HG03442 (cell line): Measurements from ENCODE around the gene SLC38A5.
"Not testable (repeated sequence)": the region's sequence is repeated elsewhere in the genome, so short reads cannot be mapped to it uniquely, and the experiment has no call there.

Experiments used
- ATAC-seq: cut with Tn5 transposase; IDR thresholded peaks from one replicate; pipeline ENCODE4 v1.9.1; 2021; ENCODE audit warnings: mild to moderate bottlenecking, moderate library complexity; ENCODE audit not compliant: unreplicated experiment

SLC38A5 gene

DNA sequence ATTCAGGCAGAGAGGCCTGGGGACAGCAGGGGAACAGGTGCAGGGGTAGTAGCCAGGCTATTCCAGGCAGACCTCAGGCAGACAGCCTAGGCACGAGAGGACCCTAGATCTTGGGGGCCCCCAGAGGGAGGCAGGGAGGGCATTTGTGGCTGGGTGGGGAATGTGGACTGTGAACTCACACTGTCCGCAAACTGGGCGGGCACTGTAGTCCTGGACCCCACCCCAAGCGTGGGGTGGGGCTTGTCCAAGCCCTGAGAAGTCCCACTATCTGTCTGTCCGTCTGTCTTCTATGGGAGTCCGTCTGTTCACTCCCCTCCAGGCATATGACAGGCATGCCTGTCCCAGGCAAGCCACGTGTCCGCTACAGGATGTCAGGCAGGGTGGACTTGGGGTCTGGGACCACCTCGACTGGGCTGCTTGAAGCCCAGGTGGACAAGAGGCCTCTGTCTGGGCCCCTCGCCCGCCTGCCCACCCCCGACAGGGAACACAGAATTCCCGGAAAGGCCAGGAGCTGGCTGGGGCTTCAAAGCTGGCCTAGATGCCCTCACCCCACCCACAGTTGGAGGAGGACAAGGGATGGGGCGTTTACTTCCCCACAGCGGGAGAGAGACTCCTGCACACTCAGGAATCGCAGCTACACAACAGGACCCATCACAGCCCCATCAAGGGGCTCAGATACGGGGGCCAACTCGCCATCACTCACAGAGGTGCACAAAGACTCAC is at the start of gene SLC38A5:
TSS of gene SLC38A5 (minus strand) at position 151 of the 723 bp plus-strand sequence. CDS start 2,336 bp downstream, outside the sequence.
- no peak for ATAC-seq

DNA sequence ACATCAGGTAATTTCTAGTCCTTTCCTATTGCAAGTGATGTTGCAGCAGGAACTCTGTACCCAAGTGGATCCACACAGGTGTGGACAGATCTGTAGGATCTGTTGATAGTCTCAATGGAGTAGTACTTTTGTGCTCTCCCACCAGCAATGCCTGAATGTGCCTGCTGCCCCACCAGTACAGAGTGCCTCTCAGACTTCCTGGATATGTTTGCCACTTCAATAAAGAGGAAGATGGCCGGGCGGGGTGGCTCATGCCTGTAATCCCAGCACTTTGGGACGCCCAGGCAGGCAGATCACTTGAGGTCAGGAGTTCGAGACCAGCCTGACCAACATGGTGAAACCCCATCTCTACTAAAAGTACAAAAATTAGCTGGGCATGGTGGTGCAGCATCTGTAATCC is 49.4 kb upstream of the SLC38A5 start:
- ATAC-seq, result not testable (repeated sequence)

DNA sequence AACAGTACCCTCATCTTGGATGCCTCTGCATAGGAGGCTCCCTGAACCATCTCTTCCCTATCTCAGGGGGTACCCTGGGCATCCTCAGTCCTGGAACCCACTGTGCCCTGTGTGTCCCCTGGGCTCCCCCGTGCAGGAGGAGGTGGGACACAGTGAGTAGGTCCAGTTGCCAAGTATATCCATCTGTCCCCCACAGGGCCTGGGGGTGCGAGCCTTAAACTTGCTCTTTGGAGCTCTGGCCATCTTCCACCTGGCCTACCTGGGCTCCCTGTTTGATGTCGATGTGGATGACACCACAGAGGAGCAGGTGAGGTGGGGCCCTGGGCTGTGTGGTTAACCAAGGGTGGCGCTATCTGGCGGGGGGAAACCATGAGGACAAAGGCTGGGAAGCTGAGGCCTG is 46.9 kb upstream of the SLC38A5 start:
- ATAC-seq, result no peak

DNA sequence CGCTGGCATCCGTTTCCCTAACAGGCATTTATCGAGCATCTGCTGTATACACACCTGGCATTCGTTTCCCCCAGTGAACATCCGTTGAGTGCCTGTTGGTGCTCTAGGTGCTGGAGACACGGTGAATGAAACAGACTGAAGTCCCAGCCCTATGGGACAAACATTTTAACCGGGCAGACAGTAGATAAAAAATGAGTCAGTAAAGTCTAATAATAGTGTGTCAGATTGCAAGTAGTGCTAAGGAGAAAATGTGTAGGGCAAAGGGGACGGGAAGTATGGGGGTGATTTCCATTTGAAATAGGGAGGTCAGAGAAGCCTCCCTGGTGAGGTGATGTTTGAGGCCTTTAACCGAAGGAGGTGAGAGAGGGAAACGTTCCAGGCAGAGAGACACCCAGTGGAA is 46.2 kb upstream of the SLC38A5 start:
- no peak for ATAC-seq

DNA sequence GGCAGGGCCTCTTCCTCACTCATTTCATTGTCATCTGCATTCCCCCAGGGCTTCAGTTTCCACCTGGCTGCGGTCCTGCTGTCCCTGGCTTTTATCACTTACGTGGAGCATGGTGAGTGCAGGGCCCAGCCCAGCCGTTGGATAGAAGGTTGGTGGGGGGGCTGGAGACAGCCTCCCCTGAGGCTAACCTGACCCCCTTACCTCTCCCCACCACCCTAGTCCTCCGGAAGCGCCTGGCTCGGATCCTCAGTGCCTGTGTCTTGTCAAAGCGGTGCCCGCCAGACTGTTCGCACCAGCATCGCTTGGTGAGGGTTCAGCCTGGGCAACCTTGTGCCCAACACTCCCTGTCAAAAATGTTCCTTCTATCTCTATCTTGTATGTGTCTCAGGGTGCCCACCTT is 45.8 kb upstream of the SLC38A5 start:
- ATAC-seq, result no peak

DNA sequence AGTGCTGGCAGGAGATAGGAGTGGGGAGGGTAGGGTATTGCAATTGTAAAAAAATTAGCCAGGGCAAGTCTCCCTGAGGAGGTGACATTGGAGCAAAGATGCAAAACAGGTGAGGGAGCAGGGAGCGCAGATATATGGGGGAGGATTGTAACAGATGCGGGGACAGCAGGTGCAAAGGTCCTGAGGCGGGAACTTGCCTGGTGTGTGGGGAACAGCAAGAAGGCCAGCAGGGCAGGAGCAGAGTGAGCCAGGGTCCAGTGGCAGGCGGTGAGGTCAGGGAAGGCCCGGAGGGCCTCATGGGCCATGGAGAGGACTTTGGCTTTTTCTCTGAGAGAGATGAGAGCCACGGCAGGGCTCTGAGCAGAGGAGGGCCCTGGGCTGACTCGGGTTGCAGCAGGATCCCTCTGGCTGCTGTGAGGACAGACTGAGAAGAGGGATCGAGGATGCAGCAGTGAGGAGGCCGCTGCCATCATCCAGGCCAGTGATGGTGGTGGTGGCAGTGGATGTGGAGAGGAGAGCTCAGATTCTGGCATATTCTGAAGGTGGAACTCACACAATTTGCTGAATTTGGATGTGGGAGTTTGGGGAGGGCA is 44.9 kb upstream of the SLC38A5 start:
- ATAC-seq, result no peak

DNA sequence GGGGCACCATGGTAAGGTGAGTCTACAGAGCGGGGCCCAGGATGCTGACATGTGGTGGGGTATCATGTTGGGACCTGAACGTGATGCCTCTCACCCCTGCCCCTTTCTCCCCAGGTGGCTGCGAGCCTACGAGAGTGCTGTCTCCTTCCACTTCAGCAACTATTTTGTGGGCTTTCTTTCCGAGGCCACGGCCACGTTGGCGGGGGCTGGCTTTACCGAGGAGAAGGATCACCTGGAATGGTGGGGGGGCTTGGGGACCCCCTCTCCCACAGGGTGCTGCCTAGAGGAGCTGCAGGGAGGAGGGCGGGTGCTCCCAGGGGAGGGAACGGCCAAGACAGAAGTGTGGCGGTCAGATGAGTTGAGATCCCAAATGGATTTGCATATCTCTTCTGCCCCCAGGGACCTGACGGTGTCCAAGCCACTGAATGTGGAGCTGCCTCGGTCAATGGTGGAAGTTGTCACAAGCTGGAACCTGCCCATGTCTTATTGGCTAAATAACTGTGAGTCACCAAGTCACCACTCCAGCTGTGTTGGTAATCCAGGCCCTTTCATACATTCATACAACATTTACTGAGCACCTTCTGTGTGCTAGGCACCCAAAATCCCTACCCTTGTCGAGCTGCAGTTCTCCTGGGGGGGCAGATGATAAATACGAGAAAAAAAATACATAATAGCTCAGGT is 44.2 kb upstream of the SLC38A5 start:
- ATAC-seq, result no peak

DNA sequence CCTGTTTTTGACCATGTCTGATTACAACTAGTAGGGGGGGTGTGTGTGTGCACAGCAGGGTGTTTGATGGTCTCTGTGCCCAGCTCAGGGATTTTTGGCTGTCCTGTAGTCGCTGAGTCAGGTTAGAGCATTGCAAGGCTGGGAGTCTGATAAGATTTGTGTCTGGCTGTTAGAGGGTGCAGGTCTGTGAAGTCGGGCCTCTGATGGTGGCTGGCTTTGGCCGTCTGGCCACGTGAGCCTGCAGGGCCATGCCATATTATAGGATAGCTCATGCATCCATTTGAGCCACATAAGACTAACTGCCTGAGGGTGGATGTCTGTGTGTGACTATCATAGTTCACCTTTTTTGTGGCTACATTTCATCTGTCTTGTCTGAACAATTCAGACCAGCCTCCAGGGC is 43.6 kb upstream of the SLC38A5 start:
- ATAC-seq, result no peak

DNA sequence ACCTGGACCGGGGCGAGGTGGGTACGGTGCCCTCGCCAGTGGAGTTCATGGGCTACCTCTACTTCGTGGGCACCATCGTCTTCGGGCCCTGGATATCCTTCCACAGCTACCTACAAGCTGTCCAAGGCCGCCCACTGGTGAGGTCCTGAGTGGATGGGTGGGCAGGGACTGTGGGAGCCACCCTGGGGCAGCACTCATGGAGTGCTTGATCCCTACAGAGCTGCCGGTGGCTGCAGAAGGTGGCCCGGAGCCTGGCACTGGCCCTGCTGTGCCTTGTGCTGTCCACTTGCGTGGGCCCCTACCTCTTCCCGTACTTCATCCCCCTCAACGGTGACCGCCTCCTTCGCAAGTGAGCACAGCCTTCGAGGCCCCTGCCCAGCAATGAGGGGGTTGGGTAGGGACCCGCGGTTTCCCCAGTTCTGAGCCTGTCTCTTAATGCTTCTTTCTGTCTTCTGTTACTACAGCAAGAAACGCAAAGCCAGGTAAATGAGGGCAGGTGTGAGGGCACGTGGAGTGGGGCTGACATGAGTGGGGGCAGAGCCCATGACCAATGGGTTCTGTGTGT is 42.4 kb upstream of the SLC38A5 start:
- ATAC-seq, result no peak

DNA sequence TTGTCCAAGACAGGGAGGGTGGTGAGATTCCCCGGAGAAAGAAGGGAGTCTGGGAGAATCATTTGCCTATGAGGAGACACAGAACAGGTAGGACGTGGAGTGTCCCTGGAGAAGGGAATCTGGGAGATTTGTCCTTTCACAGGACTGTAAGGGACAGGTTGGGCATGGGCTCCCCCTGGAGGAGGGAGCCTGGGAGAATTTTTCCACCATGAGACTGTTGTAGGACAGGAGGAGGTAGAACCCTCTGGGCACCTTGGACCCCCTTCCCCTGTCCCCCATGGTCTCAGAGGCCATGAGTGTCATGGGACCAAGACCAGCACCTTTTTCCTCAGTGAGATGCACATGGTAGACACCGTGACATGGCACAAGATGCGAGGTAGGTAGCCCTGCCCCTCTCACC is 41.5 kb upstream of the SLC38A5 start:
- ATAC-seq, result no peak

DNA sequence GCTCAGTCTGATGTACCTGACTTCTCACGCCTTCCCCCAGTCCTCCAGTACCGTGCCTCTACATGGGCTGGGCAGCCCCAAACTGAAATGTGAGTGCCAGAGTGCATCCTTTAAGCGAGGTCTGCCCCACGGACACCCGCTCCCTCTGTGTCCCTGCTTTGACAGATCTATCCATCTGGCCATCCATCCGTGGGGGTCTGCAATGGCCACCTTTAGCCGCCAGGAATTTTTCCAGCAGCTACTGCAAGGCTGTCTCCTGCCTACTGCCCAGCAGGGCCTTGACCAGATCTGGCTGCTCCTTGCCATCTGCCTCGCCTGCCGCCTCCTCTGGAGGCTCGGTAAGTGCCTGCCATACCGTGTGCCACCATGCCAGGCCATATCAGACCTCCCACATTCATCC is 39.6 kb upstream of the SLC38A5 start:
- no peak for ATAC-seq

DNA sequence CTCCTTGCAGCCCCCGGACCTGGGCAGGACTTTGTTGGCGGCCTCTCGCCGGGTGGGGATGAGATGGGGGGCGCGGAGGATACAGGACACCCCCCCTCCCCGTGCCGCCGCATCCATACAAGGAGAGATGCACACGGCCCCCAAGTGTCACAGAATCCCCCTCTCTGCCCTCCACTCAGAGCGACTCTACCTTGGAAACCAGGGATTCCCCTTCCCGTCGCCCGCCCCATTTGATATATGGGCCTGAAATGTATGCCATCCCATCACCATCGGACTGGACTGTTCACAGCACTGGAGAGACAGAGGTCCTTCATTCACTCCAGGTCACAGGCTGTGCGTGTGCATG is 39.2 kb upstream of the SLC38A5 start:
- ATAC-seq, result no peak

DNA sequence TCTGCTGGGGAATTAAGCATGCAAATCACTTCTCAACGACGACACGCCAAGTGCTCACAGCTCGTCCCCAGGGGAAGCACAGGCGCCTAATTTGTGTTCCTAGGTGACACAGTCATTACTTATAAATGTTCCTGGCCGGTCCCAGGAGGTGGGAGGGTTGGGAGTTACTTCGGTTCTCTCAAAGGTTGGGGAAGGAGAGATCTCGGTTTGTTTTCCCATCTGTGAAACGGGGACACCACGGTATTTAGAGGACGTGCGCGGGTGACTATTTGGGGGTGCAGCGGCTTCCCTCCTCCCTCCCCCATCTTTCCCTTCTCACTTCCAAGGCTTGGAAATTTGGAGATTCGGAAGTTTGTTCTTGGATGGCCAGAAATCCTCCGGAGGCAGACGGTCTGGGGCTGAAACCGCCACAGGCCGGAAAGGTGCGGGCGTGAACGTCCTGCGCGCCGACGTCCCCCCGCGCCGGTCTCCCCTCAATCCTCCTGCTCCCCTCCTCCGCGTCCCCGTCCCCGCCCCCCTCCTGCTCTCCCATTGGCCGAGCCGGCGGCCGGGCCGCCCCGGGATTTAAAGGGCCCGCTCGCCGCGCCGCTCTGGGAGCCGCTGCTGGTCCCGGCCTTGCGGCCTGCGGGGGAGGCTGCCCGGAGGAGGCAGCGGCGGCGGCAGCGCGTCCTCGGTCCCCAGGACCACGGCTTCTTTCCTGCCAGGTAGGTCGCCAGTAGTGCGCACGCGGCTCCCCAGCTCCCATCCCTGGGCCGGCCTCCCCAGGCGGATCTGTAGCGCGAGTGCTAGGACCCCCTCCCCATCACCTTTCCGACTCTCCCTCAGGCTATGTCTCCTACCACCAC is 38.6 kb upstream of the SLC38A5 start, which contains the start of gene PORCN:
TSS of gene PORCN (plus strand) at position 593 of the 845 bp plus-strand sequence. CDS start 829 bp downstream, outside the sequence.
- ATAC-seq, result peak; percentile 83

DNA sequence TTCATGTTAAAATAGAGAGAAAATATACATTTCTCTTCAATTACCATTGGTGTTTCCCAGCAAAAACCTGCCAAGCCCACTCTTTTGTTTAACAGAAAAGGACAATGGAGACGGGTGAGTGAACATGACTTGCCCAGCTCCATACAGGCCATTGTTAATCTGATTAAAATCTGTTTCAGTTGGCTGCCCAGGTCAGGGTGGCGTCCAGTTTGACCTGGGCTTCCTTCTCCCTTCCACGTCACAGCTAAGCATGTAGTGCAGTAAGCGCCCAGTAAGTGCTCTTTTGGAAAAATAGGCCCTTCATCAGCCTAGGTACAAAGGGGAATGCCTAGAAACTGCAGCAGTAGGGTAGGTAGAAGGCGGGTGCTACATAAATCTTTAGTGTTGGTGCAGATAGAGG is 37.2 kb upstream of the SLC38A5 start:
- no peak for ATAC-seq

DNA sequence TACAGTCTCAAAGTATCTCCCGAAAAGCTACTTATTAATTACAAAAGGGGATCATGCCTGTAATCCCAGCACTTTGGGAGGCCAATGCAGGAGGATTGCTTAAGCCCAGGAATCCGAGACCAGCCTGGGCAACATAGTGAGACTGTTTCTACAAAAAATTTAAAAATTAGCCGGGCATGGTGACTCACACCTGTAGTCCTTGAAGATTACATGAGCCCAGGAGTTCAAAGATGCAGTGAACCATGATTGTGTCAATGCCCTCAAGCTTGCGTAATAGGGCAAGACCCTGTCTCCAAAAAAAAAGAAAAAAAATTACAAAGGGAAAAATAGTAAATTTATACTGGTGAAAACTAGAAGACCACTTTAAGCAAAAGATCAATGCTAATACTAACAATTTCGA is 35.4 kb upstream of the SLC38A5 start:
- no peak for ATAC-seq

DNA sequence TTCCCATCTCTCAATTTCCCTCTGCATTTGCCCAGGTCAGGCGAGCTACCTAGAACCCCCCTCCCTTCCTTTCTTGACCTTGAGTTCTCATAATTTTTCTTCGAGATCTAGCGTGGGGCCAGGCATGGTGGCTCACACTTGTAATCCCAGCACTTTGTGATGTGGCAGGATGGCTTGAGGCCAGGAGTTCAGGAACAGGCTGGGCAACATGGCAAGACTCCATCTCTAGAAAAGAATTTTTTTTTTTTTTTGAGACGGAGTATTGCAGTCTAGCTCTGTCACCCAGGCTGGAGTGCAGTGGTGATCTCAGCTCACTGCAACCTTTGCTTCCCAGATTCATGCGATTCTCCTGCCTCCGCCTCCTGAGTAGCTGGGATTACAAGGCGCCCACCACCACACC is 34.2 kb upstream of the SLC38A5 start:
- no peak for ATAC-seq

DNA sequence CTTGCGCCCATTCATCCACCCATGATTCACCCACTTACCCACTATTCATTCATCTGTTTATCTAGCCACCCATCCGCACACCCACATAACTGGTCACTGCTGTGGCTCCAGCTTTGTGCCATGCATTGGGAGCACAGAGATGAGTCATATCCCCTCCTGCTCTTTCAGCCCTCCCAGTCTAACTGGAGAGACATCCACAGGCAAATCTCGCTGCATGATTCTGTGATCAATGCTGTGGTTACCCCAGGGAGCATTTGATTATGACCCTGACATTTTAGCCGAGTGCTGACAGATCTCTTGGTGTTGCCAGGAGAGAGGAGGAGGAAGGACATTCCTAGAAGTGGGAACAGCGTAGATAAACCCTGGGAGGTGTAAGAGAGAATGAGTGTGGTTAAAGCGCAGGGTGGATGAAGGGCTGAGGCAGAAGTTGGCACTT is 28.3 kb upstream of the SLC38A5 start:
- no peak for ATAC-seq

DNA sequence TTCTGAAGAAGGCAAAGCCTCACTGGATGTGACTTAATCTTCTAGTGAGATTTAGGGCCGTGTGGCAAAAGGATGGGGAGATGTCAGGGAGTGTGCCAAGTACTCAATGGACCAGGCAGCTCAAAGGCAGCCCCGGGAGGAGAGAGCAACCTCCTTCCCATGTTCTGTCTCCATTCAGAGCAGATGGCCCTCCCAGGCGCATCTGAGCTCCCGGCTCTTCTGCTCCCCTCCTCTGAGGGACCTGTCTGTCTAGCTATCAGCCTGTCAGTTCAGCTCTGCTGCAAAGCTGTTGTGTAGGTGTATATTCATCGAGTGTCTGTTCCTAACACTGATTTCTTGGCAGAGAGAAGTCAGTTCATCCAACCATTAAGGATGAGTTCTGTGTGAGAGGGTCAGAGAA is 27.8 kb upstream of the SLC38A5 start:
- ATAC-seq, result no peak

DNA sequence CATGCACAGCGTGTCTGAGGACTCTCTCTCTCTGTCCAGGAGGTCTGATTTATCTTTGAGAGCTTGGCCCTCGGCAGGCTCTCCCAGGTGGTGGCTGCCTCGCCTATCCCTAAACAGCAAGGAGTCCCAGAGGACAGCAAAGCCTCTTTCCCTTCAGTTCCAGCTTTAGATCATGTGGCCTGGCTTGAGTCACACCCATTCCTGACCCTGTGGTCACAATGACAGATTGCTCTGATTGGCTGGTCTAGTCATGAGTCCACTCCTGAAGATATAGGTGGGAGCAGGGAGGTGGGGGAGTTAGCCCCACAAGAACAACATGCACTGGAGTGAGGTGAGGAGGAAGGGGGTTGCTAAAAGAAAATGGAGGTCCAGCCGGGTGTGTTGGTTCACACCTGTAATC is 26.6 kb upstream of the SLC38A5 start:
- ATAC-seq, result no peak

DNA sequence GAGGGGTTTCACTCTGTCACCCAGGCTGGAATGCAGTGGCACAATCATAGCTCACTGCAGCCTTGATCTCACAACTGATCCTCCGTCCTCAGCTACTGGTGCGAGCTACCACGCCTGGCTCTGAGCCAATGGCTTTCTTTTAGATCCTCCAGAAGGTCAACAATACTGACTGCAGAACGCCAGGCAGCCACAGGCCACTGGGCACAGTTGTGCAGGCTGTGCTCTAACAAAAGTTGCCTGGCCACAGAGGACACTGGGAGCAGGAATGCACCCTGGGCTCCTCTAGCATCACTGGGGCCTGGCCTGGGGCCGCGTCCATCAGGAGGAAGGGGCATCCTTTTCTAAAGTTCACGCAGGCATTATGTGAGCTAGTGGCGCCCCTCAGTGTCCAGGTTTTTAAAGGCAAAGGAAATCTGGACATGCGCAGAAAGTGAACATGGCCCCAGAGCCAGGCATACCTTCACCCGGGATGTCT is 23.9 kb upstream of the SLC38A5 start:
- ATAC-seq, result no peak
